OCI-LY1 (cell line): ENCODE measurements around the gene SFMBT2.

Source experiments
- EZH2 ChIP-seq: fragments of 200-600 bp; sonication (generic), shearing (Covaris generic); IDR thresholded peaks from 2 replicates; pipeline ENCODE4 v1.8.0; 2017; ENCODE audit warnings: borderline replicate concordance, mixed run types, mild to moderate bottlenecking, antibody characterized with exemption, low read length, moderate library complexity, mixed read lengths
- TF ChIP-seq, protein P1 (sequence below): fragments of 200-600 bp; sonication (generic), shearing (Covaris generic); IDR thresholded peaks from 2 replicates; pipeline ENCODE4 v1.5.1; 2017; ENCODE audit warnings: mild to moderate bottlenecking, antibody characterized with exemption, low read length, moderate library complexity, mixed read lengths

DNA sequence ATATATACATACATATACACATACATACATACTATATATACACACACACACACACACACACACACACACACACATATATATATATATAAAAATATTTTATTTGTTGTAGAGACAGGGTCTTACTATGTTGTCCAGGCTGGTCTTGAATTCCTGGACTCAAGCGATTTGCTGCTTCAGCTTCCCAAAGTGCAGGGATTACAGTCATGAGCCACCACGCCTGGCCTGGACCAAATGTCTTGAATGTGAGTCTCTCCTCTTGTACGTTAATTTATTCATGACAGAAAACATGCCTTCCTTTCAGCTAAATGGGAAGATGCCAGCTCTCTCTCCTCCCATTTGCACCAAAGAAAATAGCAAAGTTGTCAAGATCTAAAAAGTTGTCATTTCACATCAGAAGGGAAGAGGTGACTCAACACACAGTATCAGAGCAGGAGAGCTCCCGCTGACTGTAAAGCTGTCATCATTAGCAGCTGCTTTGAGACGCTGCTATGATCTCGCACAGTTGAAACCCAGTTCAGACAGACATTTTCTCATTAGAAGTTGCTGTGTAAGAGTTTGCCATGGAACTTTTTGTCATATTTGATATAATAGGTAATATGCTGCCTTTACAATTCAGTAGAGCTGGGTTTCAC, 224.3 kb downstream of the SFMBT2 start:
- TF ChIP-seq, protein P1, sequence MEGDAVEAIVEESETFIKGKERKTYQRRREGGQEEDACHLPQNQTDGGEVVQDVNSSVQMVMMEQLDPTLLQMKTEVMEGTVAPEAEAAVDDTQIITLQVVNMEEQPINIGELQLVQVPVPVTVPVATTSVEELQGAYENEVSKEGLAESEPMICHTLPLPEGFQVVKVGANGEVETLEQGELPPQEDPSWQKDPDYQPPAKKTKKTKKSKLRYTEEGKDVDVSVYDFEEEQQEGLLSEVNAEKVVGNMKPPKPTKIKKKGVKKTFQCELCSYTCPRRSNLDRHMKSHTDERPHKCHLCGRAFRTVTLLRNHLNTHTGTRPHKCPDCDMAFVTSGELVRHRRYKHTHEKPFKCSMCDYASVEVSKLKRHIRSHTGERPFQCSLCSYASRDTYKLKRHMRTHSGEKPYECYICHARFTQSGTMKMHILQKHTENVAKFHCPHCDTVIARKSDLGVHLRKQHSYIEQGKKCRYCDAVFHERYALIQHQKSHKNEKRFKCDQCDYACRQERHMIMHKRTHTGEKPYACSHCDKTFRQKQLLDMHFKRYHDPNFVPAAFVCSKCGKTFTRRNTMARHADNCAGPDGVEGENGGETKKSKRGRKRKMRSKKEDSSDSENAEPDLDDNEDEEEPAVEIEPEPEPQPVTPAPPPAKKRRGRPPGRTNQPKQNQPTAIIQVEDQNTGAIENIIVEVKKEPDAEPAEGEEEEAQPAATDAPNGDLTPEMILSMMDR, result no peak
- TF ChIP-seq EZH2, result no peak
